Thyroid gland (tissue), 4 donors: Measurements from ENCODE around the gene USP3. TPM values are rescaled to one million over a fixed set of nuclear protein-coding genes. Genes with fewer than 3 reads are reported as not detected.

Experiments
- DNase-seq, 2 donors: peaks; one replicate each; pipeline ENCODE4 v3.0.0-alpha.2; 2019
- H3K27ac ChIP-seq, 3 donors: fragments of 200-600 bp; sonication (generic); 1 replicate in 2 of 3; 2 replicates in 1 of 3; pipeline ENCODE4 v1.5.1; 2016 to 2019; ENCODE audit warnings: mild to moderate bottlenecking in 1 of 3, moderate library complexity in 1 of 3
- H3K27me3 ChIP-seq: fragments of 200-600 bp; sonication (generic); one replicate; pipeline ENCODE4 v1.5.1; 2019
- H3K36me3 ChIP-seq, 2 donors: fragments of 200-600 bp; sonication (generic); one replicate each; pipeline ENCODE4 v1.5.1; 2016 to 2019
- H3K4me1 ChIP-seq, 2 donors: fragments of 200-600 bp; sonication (generic); one replicate each; pipeline ENCODE4 v1.5.1; 2017 to 2019
- H3K4me3 ChIP-seq, 3 donors: fragments of 200-600 bp; sonication (generic); replicated peaks in 1 of 3; 1 replicate in 2 of 3; 2 replicates in 1 of 3; pipeline ENCODE4 v1.5.1; 2016; ENCODE audit warnings: mild to moderate bottlenecking in 1 of 3
- H3K9me3 ChIP-seq: fragments of 200-600 bp; sonication (generic); one replicate; pipeline ENCODE4 v1.5.1; 2017
- POLR2A ChIP-seq, 2 donors: fragments of 450-650 bp; IDR thresholded peaks; one replicate each; pipeline ENCODE4 v1.6.1; 2017; ENCODE audit warnings: antibody characterized with exemption in 2 of 2, mild to moderate bottlenecking in 2 of 2, moderate library complexity in 1 of 2
- whole genome bisulfite sequencing, 2 donors: methylation state at CpG; one replicate each; pipeline ENCODE4 v1.1.5; 2017; 5-methylcytosine and 5-hydroxymethylcytosine counted together
- intact Hi-C: fragments of 100-400 bp; cut with DNase I; formaldehyde crosslinking; loops from one replicate; pipeline ENCODE4 v1.15.1; 2023
- total RNA-seq, 4 donors: library from RNA; depleted of rRNA; stranded (reverse); fragments of >200 nt; gene quantifications; one replicate each; pipeline ENCODE4 v1.2.3, GENCODE V29; 2016
- TF ChIP-seq, protein P1 (sequence below), 6 experiments: fragments of 200-600 bp in 3 of 6; fragments of 450-650 bp in 3 of 6; sonication (generic) in 3 of 6; IDR thresholded peaks; one replicate each; pipeline ENCODE4 v1.5.1; 2016 to 2019; ENCODE audit warnings: antibody characterized with exemption in 6 of 6, mild to moderate bottlenecking in 2 of 6, inconsistent platforms in 1 of 6, moderate library complexity in 1 of 6

USP3 gene
- total RNA-seq, 4 donors from 2014 or later = 42.9 to 82.2 (median 53.7) TPM

DNA sequence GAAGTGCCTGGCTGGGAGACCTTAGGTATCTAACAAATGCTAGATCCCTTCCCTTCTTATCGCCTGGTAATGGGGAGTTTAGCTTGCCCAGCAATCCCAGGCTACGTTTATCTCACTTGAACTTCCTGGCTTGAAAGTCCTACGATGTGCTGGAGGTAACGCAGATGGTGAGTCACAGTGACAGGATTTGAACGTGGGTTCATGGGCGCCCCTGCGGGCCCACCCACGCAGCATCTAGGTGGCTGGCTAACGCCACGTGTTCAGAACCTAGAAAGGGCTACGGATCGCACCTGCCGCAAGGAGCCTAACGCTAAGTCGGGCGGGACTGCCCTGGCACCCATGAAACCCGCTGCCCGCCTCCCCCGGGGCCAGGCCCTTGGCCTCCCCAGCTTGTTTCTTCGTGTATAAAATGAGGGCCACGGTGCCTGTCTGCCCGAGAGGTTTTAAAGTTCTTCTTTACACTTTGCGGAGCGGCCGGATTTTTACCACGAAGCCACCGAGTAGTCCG, 600 bp upstream of the USP3 start:
- WGBS, 2 donors = 5 to 7% methylated on average over 19 to 21 of the region's 28 CpGs
- H3K4me1 ChIP-seq = peaks cover 27 to 49% of the 10 kb centered on the region in 2 donors

DNA sequence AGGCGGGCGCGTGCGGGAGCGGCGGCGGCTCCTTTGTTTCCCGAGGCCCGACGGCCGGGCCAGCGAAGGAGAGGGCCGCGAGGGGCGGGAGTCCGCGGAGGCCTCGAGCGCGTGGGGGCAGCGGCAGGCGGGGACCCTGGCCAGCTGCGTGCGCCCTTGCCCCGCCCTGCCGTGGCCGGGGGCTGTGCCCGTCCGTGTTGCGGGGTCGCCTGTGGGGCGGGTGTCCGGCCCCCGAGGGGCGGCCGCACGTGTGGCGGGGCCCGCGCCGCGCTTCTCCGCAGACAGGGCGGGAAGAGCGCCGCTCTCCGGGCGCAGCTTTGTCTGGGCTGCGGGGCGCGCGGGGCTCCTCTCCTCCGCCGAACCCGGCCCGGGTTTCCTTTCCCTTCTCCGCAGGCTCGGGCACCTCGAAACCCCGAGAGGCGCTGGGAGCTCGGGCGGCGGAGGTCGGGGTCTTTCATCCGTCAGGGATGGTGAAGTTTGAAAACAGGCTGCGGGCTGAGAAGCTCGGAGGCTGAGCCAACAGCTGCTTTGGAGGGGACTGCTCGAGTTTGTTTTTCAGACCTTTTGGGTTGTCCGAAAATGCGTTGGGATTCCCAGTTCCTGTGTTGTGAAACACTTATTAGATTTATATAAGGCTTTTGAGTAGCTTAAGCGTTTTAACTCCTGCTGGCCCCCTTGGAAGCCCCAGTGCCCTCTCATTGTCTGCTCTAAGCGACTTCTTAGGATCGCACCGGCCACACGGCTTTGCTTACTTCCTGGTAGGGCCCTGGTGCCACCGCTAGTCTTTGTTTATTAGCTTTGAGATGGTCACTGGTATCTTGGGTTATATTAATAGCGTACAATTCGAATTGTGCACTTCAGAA, 817 bp downstream of the USP3 start:
- H3K27ac ChIP-seq = peak overlapping the region; percentile 87 to 95 (median 93)
- DNase-seq = peak; percentile 65 to 67
- intact Hi-C loops = loop anchor here (5.0 to 10.0 kb wide), 2 partner anchors 50 to 92 kb away; partner anchors contain the start of gene FBXL22
- WGBS, 2 donors = 2% methylated on average over 21 to 22 of the region's 79 CpGs
- no peaks in the 10 kb centered on the region for H3K27me3 ChIP-seq
- peaks cover 38 to 63% of the 10 kb centered on the region in 2 donors for H3K4me1 ChIP-seq
- H3K9me3 ChIP-seq = no peaks in the 10 kb centered on the region
- H3K36me3 ChIP-seq = no peaks in the 10 kb centered on the region
- H3K4me3 ChIP-seq = peak overlapping the region; percentile 57 to 89 (median 79)
- TF ChIP-seq, protein P1, sequence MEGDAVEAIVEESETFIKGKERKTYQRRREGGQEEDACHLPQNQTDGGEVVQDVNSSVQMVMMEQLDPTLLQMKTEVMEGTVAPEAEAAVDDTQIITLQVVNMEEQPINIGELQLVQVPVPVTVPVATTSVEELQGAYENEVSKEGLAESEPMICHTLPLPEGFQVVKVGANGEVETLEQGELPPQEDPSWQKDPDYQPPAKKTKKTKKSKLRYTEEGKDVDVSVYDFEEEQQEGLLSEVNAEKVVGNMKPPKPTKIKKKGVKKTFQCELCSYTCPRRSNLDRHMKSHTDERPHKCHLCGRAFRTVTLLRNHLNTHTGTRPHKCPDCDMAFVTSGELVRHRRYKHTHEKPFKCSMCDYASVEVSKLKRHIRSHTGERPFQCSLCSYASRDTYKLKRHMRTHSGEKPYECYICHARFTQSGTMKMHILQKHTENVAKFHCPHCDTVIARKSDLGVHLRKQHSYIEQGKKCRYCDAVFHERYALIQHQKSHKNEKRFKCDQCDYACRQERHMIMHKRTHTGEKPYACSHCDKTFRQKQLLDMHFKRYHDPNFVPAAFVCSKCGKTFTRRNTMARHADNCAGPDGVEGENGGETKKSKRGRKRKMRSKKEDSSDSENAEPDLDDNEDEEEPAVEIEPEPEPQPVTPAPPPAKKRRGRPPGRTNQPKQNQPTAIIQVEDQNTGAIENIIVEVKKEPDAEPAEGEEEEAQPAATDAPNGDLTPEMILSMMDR (IDR thresholded peaks at IDR 0.05) = peak in 2 of 6 experiments; percentile 32 to 45
- peak in 1 of 2 donors; percentile 20 for TF ChIP-seq POLR2A (IDR thresholded peaks at IDR 0.05)

More for the DNA sequence above, 600 bp upstream of the USP3 start:
- Histone ChIP-seq H3K9me3 (no peaks in the 10 kb centered on the region), H3K27ac (peak overlapping the region; percentile 86 to 93 (median 86)), H3K4me3 (peak overlapping the region in 2 of 3 donors; percentile 21 to 79), H3K27me3 (no peaks in the 10 kb centered on the region), H3K36me3 (no peaks in the 10 kb centered on the region)
- intact Hi-C loops = loop anchor here (5.0 to 10.0 kb wide), 2 partner anchors 51 to 94 kb away; partner anchors contain the start of gene FBXL22
- TF ChIP-seq, protein P1 (IDR thresholded peaks at IDR 0.05) = no peak
- peak; percentile 49 to 65 for DNase-seq

DNA sequence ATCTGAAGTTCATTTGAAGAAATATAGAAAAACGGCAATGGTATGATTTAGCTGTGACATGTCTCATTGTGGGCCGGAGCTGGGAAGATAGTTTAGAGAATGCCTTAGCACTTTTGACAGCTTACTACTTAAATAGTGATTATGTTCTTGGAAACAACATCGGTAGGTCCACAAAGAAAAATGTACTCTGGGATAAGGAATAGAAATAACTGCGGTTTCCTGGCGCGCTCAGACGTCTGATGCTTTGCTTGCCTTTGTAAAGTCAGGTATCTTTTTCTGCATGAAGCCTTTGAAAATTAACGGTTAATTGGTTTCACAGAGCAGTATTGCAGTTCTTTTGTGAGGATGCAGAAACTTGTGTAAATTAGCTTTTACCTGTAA, 1.4 kb downstream of the USP3 start:
- TF ChIP-seq, protein P1 (IDR thresholded peaks at IDR 0.05) = peak in 1 of 6 experiments; percentile 1
- no peak for TF ChIP-seq POLR2A (IDR thresholded peaks at IDR 0.05)
- 27 to 34% methylated on average over 8 of the region's 8 CpGs for WGBS, 2 donors
- peak overlapping the region in 2 of 3 donors; percentile 79 to 89 for H3K4me3 ChIP-seq
- intact Hi-C loops = loop anchor here (10.0 kb wide), 1 partner anchor 49 kb away; no protein-coding TSS in a partner anchor
- no peaks in the 10 kb centered on the region for H3K9me3 ChIP-seq
- no peak for DNase-seq
- no peaks in the 10 kb centered on the region for H3K36me3 ChIP-seq
- peaks cover 38 to 66% of the 10 kb centered on the region in 2 donors for H3K4me1 ChIP-seq
- H3K27ac ChIP-seq = peak overlapping the region in 2 of 3 donors; percentile 93 to 95
- H3K27me3 ChIP-seq = no peaks in the 10 kb centered on the region

DNA sequence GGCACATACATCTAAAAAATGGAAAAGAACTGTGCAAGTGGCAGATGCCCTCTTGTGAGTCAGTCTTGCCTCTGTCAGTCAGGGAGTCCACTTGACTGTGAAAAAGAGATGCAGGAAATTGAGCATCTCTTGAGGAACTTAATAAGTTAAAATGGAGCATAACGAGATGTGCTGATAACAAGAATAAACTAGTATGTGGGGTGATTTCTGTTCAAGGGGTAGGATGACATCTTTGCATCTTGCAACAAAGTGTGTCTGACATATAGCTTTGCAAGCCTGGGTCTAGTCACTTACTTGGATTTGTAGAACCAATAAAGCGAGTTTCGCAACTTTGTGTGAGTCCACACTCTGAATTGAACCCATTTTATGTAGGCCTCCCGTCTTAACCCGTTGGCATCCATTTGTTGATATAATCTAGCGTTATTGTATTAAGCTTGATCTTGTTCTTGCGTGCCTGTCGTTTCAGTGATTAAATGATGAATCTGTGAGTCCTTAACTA, 2.2 kb downstream of the USP3 start:
- TF ChIP-seq POLR2A (IDR thresholded peaks at IDR 0.05) = no peak
- TF ChIP-seq, protein P1 (IDR thresholded peaks at IDR 0.05) = no peak
- intact Hi-C loops = loop anchor here (10.0 kb wide), 1 partner anchor 48 kb away; no protein-coding TSS in a partner anchor
- no peaks in the 10 kb centered on the region for H3K27me3 ChIP-seq
- no peak overlapping the region for H3K27ac ChIP-seq
- DNase-seq = no peak
- peak overlapping the region in 1 of 3 donors; percentile 79 for H3K4me3 ChIP-seq
- 82 to 89% methylated on average over 8 of the region's 8 CpGs for WGBS, 2 donors
- no peaks in the 10 kb centered on the region for H3K36me3 ChIP-seq
- H3K9me3 ChIP-seq = no peaks in the 10 kb centered on the region
- H3K4me1 ChIP-seq = peaks cover 38 to 63% of the 10 kb centered on the region in 2 donors
